Neural cell (in vitro differentiated cells): Measurements from ENCODE around the gene TSKU. TPM values are rescaled to one million over a fixed set of nuclear protein-coding genes. Genes with fewer than 3 reads are reported as not detected.

Experiments used
- H2AFZ ChIP-seq: fragments of 200-600, 300-800 bp; sonication (generic), shearing (Covaris generic); 2 replicates; pipeline ENCODE4 v1.6.0; 2014; ENCODE audit warnings: low read depth, mild to moderate bottlenecking, antibody characterized with exemption, low read length, moderate library complexity
- H3F3A ChIP-seq: fragments of 200-600 bp; shearing (Covaris generic); 2 replicates; pipeline ENCODE4 v1.6.1; 2016; ENCODE audit warnings: mild to moderate bottlenecking, moderate library complexity, mixed read lengths, antibody characterized with exemption, low read length; ENCODE audit not compliant: insufficient read depth, poor library complexity, severe bottlenecking
- H3K27ac ChIP-seq: fragments of 200-600, 300-800 bp; sonication (generic), shearing (Covaris generic); 2 replicates; pipeline ENCODE4 v1.5.1; 2014; ENCODE audit warnings: mild to moderate bottlenecking, low read length, moderate library complexity
- H3K27me3 ChIP-seq: fragments of 300-800, 200-600 bp; sonication (generic), shearing (Covaris generic); 2 replicates; pipeline ENCODE4 v1.6.0; 2014; ENCODE audit warnings: mild to moderate bottlenecking, low read depth, low read length, moderate library complexity; ENCODE audit not compliant: insufficient read depth
- H3K36me3 ChIP-seq: fragments of 300-800, 200-600 bp; sonication (generic), shearing (Covaris generic); 2 replicates; pipeline ENCODE4 v1.5.1; 2014; ENCODE audit warnings: mild to moderate bottlenecking, antibody characterized with exemption, low read length, moderate library complexity; ENCODE audit not compliant: insufficient read depth
- H3K4me2 ChIP-seq: fragments of 300-800, 200-600 bp; sonication (generic), shearing (Covaris generic); 2 replicates; pipeline ENCODE4 v1.6.0; 2014; ENCODE audit warnings: mild to moderate bottlenecking, low read length
- H3K4me3 ChIP-seq: fragments of 300-800, 200-600 bp; sonication (generic), shearing (Covaris generic); 2 replicates; pipeline ENCODE4 v1.5.1; 2014; ENCODE audit warnings: mild to moderate bottlenecking, low read length, moderate library complexity
- H3K79me2 ChIP-seq: fragments of 200-600 bp; shearing (Covaris generic); replicated peaks from 2 replicates; pipeline ENCODE4 v1.6.0; 2014; ENCODE audit warnings: mild to moderate bottlenecking, low read length, moderate library complexity; ENCODE audit not compliant: insufficient read depth
- H3K9ac ChIP-seq: fragments of 300-800, 200-600 bp; sonication (generic), shearing (Covaris generic); 2 replicates; pipeline ENCODE4 v1.6.1; 2016; ENCODE audit warnings: mild to moderate bottlenecking, low read length, mixed read lengths
- H3K9me2 ChIP-seq: fragments of 200-600 bp; shearing (Covaris generic); 2 replicates; pipeline ENCODE4 v1.6.1; 2016; ENCODE audit warnings: mild to moderate bottlenecking, low read length, mixed read lengths; ENCODE audit not compliant: insufficient read depth
- H3K9me3 ChIP-seq: fragments of 200-600, 300-800 bp; sonication (generic), shearing (Covaris generic); 2 replicates; pipeline ENCODE4 v1.6.1; 2016; ENCODE audit warnings: mild to moderate bottlenecking, mixed run types, low read length, moderate library complexity, mixed read lengths
- H4K20me1 ChIP-seq: fragments of 200-600 bp; shearing (Covaris generic); 2 replicates; pipeline ENCODE4 v1.6.1; 2016; ENCODE audit warnings: mild to moderate bottlenecking, mixed run types; ENCODE audit not compliant: insufficient read depth
- EP300 ChIP-seq: fragments of 450-650 bp; conservative IDR thresholded peaks from 2 replicates; pipeline ENCODE4 v1.6.1; 2014; ENCODE audit warnings: antibody characterized with exemption, mild to moderate bottlenecking, moderate library complexity; ENCODE audit not compliant: poor library complexity, severe bottlenecking
- EZH2 ChIP-seq: fragments of 200-600, 300-800 bp; shearing (Covaris generic), sonication (generic); IDR thresholded peaks from 2 replicates; pipeline ENCODE4 v1.6.1; 2014; ENCODE audit warnings: antibody characterized with exemption, low read length, borderline replicate concordance, mild to moderate bottlenecking; ENCODE audit not compliant: insufficient read depth, poor library complexity, severe bottlenecking
- MXI1 ChIP-seq: fragments of 450-650 bp; conservative IDR thresholded peaks from 2 replicates; pipeline ENCODE4 v1.6.1; 2014; ENCODE audit warnings: antibody characterized with exemption, mild to moderate bottlenecking; ENCODE audit not compliant: poor library complexity, severe bottlenecking
- POLR2AphosphoS5 ChIP-seq: IDR thresholded peaks from 2 replicates; pipeline ENCODE4 v1.6.1; 2012
- RAD21 ChIP-seq: fragments of 450-650 bp; conservative IDR thresholded peaks from 2 replicates; pipeline ENCODE4 v1.6.1; 2014; ENCODE audit warnings: antibody characterized with exemption, mild to moderate bottlenecking, moderate library complexity
- SMC3 ChIP-seq: fragments of 450-650 bp; conservative IDR thresholded peaks from 2 replicates; pipeline ENCODE4 v1.6.1; 2014; ENCODE audit warnings: antibody characterized with exemption, mild to moderate bottlenecking, moderate library complexity; ENCODE audit not compliant: poor library complexity
- TAF1 ChIP-seq: IDR thresholded peaks from 2 replicates; pipeline ENCODE4 v1.6.1; 2012; ENCODE audit warnings: low read depth
- polyA plus RNA-seq: library from polyadenylated mRNA; depleted of rRNA; stranded (reverse); fragments of >200 nt; gene quantifications from 2 replicates; pipeline ENCODE4 v1.2.3, GENCODE V29; 2014
- TF ChIP-seq, protein P1 (sequence below): IDR thresholded peaks from 2 replicates; pipeline ENCODE4 v1.6.1; 2012; ENCODE audit warnings: borderline replicate concordance
- TF ChIP-seq, protein P2 (sequence below): fragments of 450-650 bp; IDR thresholded peaks from 2 replicates; pipeline ENCODE4 v1.5.1; 2014; ENCODE audit warnings: antibody characterized with exemption, mild to moderate bottlenecking, moderate library complexity; ENCODE audit not compliant: poor library complexity, severe bottlenecking

The TSKU gene
- polyA plus RNA-seq, 1 donor from 2014 or later: 3.5 TPM

DNA sequence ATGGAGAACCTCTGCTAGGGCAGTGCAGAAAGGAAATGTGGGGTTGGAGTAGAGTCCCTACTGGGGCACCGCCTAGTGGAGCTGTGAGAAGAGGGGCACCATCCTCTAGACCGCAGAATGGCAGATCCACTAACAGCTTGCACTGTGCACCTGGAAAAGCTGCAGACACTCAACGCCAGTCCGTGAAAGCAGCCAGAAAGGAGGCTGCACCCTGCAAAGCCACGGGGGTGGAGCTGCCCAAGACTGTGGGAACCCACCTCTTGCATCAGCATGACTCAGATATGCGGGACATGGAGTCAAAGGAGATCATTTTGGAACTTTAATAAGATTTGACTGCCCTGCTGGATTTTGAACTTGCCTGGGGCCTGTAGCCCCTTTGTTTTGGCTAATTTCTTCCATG is 8.7 kb downstream of the TSKU start:
- H3K4me3 ChIP-seq: no peak overlapping the region
- H3K36me3 ChIP-seq: no peaks in the 10 kb centered on the region
- H2AFZ ChIP-seq: no peak overlapping the region
- H3K9me2 ChIP-seq: no peaks in the 10 kb centered on the region
- no peak overlapping the region for H3K9ac ChIP-seq
- no peaks in the 10 kb centered on the region for H3F3A ChIP-seq
- no peaks in the 10 kb centered on the region for H3K9me3 ChIP-seq
- peaks cover 24% of the 10 kb centered on the region for H3K79me2 ChIP-seq
- TF ChIP-seq TAF1: no peak
- no peaks in the 10 kb centered on the region for H4K20me1 ChIP-seq
- no peak overlapping the region for H3K4me2 ChIP-seq
- no peak overlapping the region for H3K27ac ChIP-seq
- no peaks in the 10 kb centered on the region for H3K27me3 ChIP-seq

DNA sequence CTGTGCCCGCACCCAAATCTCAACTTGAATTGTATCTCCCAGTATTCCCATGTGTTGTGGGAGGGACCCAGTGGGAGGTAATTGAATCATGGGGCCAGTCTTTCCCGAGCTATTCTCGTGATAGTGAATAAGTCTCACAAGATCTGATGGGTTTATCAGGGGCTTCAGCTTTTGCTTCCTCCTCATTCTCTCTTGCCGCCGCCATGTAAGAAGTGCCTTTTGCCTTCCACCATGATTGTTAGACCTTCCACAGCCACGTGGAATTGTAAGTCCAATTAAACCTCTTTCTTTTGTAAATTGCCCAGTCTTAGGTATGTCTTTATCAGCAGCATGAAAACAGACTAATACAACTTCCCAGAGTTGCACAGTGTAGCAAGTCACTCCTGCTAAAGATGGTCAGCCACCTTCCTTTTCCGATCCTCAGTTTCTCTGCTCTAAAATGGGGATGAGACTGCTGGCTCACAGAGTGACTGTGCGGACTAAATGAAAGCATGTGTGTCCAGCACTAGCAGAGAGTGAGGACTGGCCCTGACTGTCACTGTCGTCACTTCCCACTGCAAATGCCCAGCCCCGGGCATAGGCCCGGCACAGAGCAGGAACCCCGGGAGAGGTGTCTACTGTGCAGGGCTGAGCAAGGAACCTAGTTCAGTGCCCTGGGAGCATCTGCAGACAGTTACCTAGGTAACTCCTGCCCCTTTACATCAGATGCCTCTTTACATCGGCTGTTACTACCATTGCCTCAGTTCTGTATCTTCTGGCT is 9.5 kb downstream of the TSKU start:
- Histone ChIP-seq H3F3A (no peaks in the 10 kb centered on the region), H3K9me2 (no peaks in the 10 kb centered on the region), H3K36me3 (no peaks in the 10 kb centered on the region), H3K79me2 (peaks cover 16% of the 10 kb centered on the region), H3K9ac (no peak overlapping the region), H3K27me3 (no peaks in the 10 kb centered on the region), H3K9me3 (no peaks in the 10 kb centered on the region), H3K4me2 (no peak overlapping the region), H3K27ac (no peak overlapping the region), H3K4me3 (no peak overlapping the region), H2AFZ (no peak overlapping the region), H4K20me1 (no peaks in the 10 kb centered on the region)
- TF ChIP-seq EZH2 (no peak), RAD21 (no peak), POLR2AphosphoS5 (no peak), SMC3 (no peak), TAF1 (no peak)
- TF ChIP-seq, protein P1, sequence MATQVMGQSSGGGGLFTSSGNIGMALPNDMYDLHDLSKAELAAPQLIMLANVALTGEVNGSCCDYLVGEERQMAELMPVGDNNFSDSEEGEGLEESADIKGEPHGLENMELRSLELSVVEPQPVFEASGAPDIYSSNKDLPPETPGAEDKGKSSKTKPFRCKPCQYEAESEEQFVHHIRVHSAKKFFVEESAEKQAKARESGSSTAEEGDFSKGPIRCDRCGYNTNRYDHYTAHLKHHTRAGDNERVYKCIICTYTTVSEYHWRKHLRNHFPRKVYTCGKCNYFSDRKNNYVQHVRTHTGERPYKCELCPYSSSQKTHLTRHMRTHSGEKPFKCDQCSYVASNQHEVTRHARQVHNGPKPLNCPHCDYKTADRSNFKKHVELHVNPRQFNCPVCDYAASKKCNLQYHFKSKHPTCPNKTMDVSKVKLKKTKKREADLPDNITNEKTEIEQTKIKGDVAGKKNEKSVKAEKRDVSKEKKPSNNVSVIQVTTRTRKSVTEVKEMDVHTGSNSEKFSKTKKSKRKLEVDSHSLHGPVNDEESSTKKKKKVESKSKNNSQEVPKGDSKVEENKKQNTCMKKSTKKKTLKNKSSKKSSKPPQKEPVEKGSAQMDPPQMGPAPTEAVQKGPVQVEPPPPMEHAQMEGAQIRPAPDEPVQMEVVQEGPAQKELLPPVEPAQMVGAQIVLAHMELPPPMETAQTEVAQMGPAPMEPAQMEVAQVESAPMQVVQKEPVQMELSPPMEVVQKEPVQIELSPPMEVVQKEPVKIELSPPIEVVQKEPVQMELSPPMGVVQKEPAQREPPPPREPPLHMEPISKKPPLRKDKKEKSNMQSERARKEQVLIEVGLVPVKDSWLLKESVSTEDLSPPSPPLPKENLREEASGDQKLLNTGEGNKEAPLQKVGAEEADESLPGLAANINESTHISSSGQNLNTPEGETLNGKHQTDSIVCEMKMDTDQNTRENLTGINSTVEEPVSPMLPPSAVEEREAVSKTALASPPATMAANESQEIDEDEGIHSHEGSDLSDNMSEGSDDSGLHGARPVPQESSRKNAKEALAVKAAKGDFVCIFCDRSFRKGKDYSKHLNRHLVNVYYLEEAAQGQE: no peak

DNA sequence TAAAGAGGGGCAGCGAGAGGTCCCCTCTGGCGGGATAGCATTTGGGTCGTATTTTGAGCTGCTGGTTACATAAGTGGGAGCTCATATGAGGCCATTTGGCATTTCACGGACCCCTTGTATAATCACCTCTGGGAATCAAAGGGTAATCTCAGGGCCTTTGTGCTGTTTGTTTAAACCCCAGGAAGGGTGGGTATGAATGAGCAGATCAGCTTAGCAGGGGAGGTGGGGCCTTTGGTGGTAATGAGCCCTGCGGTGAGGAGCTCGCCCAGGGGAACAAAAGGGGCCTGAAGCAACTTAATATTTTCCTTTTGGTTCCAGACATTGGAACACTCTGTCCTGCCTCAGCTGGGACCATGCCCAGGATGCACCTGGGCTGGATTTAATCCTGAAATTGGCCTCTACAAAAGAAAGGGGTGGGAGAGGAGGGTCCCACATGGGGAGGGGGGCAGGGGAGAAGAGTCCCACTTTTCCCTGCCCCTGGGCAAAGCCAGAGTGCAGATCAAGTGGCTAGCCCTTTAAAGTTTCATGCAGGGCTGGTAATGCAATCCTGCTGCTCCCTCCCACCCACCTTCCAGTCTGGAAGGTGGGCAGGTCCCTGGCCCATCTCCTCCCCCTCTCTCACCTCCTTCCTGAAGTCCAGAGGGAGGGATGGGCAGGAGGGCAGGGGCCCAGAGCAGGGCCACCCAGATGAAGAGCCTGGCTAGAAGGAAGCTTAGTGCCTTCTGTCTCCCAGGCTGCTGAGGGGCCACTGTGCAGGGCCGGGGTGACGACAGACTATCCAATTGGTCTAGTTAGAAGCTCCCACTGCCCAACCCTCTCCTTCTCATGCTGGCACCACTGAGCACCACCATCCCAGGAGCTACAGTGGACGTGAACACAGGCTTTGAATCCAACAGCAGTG is 10.5 kb downstream of the TSKU start:
- H3K79me2 ChIP-seq: peaks cover 8% of the 10 kb centered on the region
- TF ChIP-seq EZH2: no peak
- no peak for TF ChIP-seq TAF1
- TF ChIP-seq MXI1: no peak
- TF ChIP-seq POLR2AphosphoS5: no peak
- TF ChIP-seq, protein P1: no peak
- no peak for TF ChIP-seq RAD21
- TF ChIP-seq, protein P2, sequence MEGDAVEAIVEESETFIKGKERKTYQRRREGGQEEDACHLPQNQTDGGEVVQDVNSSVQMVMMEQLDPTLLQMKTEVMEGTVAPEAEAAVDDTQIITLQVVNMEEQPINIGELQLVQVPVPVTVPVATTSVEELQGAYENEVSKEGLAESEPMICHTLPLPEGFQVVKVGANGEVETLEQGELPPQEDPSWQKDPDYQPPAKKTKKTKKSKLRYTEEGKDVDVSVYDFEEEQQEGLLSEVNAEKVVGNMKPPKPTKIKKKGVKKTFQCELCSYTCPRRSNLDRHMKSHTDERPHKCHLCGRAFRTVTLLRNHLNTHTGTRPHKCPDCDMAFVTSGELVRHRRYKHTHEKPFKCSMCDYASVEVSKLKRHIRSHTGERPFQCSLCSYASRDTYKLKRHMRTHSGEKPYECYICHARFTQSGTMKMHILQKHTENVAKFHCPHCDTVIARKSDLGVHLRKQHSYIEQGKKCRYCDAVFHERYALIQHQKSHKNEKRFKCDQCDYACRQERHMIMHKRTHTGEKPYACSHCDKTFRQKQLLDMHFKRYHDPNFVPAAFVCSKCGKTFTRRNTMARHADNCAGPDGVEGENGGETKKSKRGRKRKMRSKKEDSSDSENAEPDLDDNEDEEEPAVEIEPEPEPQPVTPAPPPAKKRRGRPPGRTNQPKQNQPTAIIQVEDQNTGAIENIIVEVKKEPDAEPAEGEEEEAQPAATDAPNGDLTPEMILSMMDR: no peak
- no peak for TF ChIP-seq EP300
- TF ChIP-seq SMC3: no peak
- no peak overlapping the region for H2AFZ ChIP-seq
- no peaks in the 10 kb centered on the region for H3K36me3 ChIP-seq
- no peak overlapping the region for H3K4me2 ChIP-seq
- H3F3A ChIP-seq: no peaks in the 10 kb centered on the region
- H4K20me1 ChIP-seq: no peaks in the 10 kb centered on the region
- H3K9ac ChIP-seq: no peak overlapping the region
- H3K27ac ChIP-seq: no peak overlapping the region
- no peaks in the 10 kb centered on the region for H3K9me2 ChIP-seq
- H3K4me3 ChIP-seq: no peak overlapping the region
- no peaks in the 10 kb centered on the region for H3K9me3 ChIP-seq
- H3K27me3 ChIP-seq: no peaks in the 10 kb centered on the region
